Activated T-cell treated with anti-CD3 and anti-CD28 coated beads, Interleukin-2, amount 50 U/mL, for 72 hours (primary cell): ENCODE data around the gene C17orf107. TPM values are rescaled to one million over a fixed set of nuclear protein-coding genes. Genes with fewer than 3 reads are reported as not detected.

Experiments
- total RNA-seq, 2 donors: library from RNA; stranded (reverse); gene quantifications; one replicate each; pipeline ENCODE4 v1.2.3, GENCODE V29; 2022

The C17orf107 gene
- total RNA-seq, 2 donors from 2014 or later, result 3.4 to 4.7 TPM

Other genes starting within 250 kb of the C17orf107 start
- gene PELP1, start 195.4 kb upstream of the C17orf107 start, total RNA-seq, result 100 to 1,000 TPM in 1 of 2 donors, 10 to 100 TPM in 1; 93.8 to 113 TPM
- gene ARRB2, start 188.9 kb upstream of the C17orf107 start, total RNA-seq, result 100 to 1,000 TPM; 216 to 258 TPM
- gene MED11, start 168.1 kb upstream of the C17orf107 start, total RNA-seq, result 10 to 100 TPM in 1 of 2 donors, 1 to 10 TPM in 1; 9.9 to 14.0 TPM
- under 1 TPM in 1 of 2 donors, not detected in 1; 0.17 TPM for gene ZMYND15, start 159.7 kb upstream of the C17orf107 start, total RNA-seq
- gene CXCL16, start 159.6 kb upstream of the C17orf107 start, total RNA-seq, result 1 to 10 TPM; 2.2 to 4.3 TPM
- gene TM4SF5, start 127.7 kb upstream of the C17orf107 start, total RNA-seq, result not detected
- 1 to 10 TPM in 1 of 2 donors, under 1 TPM in 1; 0.46 to 1.1 TPM for gene VMO1, start 113.2 kb upstream of the C17orf107 start, total RNA-seq
- gene GLTPD2, start 110.6 kb upstream of the C17orf107 start, total RNA-seq, result not detected
- gene PSMB6, start 103.4 kb upstream of the C17orf107 start, total RNA-seq, result 10 to 100 TPM; 56.3 to 68.7 TPM
- gene PLD2, start 92.4 kb upstream of the C17orf107 start, total RNA-seq, result 10 to 100 TPM; 27.5 to 50.9 TPM
- gene MINK1, start 66.2 kb upstream of the C17orf107 start, total RNA-seq, result 10 to 100 TPM; 74.4 to 82.7 TPM
- gene CHRNE, start 3.6 kb downstream of the C17orf107 start, total RNA-seq, result under 1 TPM; 0.60 to 0.89 TPM
- gene GP1BA, start 32.7 kb downstream of the C17orf107 start, total RNA-seq, result under 1 TPM in 1 of 2 donors, not detected in 1; 0.26 TPM
- 10 to 100 TPM; 40.4 to 43.8 TPM for gene SLC25A11, start 40.5 kb downstream of the C17orf107 start, total RNA-seq
- gene RNF167, start 40.7 kb downstream of the C17orf107 start, total RNA-seq, result 100 to 1,000 TPM; 176 to 201 TPM
- gene PFN1, start 49.0 kb downstream of the C17orf107 start, total RNA-seq, result 1,000 to 10,000 TPM; 1,225 to 1,232 TPM
- 100 to 1,000 TPM in 1 of 2 donors, 10 to 100 TPM in 1; 90.0 to 102 TPM for gene ENO3, start 51.6 kb downstream of the C17orf107 start, total RNA-seq
- gene SPAG7, start 68.3 kb downstream of the C17orf107 start, total RNA-seq, result 100 to 1,000 TPM; 140 to 158 TPM
- 100 to 1,000 TPM; 206 to 207 TPM for gene CAMTA2, start 88.1 kb downstream of the C17orf107 start, total RNA-seq
- under 1 TPM in 1 of 2 donors, not detected in 1; 0.60 TPM for gene INCA1, start 98.0 kb downstream of the C17orf107 start, total RNA-seq
- 10 to 100 TPM; 38.3 to 41.3 TPM for gene KIF1C, start 98.4 kb downstream of the C17orf107 start, total RNA-seq
- under 1 TPM; 0.23 to 0.46 TPM for gene SLC52A1, start 135.9 kb downstream of the C17orf107 start, total RNA-seq
- gene ZFP3, start 178.9 kb downstream of the C17orf107 start, total RNA-seq, result 1 to 10 TPM; 3.1 to 3.6 TPM
- gene ZNF232, start 212.3 kb downstream of the C17orf107 start, total RNA-seq, result 10 to 100 TPM; 10.4 to 15.7 TPM
- gene USP6, start 216.5 kb downstream of the C17orf107 start, total RNA-seq, result under 1 TPM; 0.02 to 0.19 TPM